Measurements from ENCODE around the gene RNF25. TPM values are rescaled to one million over a fixed set of nuclear protein-coding genes. Genes with fewer than 3 reads are reported as not detected.

Gene RNF25
- total and polyA plus RNA-seq, 2 of the 8 experiments (the other 6 are each of a cell fraction or from before 2014, with no cell fraction given): 19.6 to 29.6 TPM

DNA sequence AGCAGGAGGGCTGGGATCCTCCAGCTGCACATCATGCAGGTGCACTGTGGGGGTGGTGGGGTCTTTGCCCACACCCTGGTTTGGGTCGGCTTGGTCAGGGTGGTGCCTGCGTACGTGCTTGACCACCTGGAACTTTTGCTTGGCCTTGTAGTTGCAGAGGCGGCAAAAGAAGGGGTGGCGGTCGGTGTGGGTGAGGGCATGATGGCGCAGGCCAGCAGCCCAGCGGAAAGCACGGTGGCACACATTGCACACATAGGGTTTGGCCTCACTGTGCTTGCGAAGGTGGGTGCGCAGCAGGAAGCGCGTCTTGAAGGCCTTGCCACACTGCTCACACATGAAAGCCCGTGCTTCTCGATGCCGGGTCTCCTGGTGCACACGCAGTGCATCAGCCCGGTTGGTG is 33.4 kb downstream of the RNF25 start (continued):
- TF ChIP-seq, protein P1, sequence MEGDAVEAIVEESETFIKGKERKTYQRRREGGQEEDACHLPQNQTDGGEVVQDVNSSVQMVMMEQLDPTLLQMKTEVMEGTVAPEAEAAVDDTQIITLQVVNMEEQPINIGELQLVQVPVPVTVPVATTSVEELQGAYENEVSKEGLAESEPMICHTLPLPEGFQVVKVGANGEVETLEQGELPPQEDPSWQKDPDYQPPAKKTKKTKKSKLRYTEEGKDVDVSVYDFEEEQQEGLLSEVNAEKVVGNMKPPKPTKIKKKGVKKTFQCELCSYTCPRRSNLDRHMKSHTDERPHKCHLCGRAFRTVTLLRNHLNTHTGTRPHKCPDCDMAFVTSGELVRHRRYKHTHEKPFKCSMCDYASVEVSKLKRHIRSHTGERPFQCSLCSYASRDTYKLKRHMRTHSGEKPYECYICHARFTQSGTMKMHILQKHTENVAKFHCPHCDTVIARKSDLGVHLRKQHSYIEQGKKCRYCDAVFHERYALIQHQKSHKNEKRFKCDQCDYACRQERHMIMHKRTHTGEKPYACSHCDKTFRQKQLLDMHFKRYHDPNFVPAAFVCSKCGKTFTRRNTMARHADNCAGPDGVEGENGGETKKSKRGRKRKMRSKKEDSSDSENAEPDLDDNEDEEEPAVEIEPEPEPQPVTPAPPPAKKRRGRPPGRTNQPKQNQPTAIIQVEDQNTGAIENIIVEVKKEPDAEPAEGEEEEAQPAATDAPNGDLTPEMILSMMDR (IDR thresholded peaks at IDR 0.05; ENCODE audit: control extremely low read depth in 1 of 3, insufficient read depth in 1 of 3, low read depth in 1 of 3, low read length in 3 of 3): no peak
- TF ChIP-seq MAFK (IDR thresholded peaks at IDR 0.05; ENCODE audit: low read depth, low read length): no peak
- no peak for TF ChIP-seq RXRA (IDR thresholded peaks at IDR 0.05; ENCODE audit: insufficient read depth, low read depth, low read length)

Measured in H1 (cell line).